Muscle of leg (tissue), 11 donors: ENCODE measurements around the gene REEP6. TPM values are rescaled to one million over a fixed set of nuclear protein-coding genes. Genes with fewer than 3 reads are reported as not detected.

Source experiments
- DNase-seq: peaks from one replicate; pipeline ENCODE4 v3.0.0; 2013
- H3K27ac ChIP-seq: one replicate; pipeline ENCODE4 v1.5.1; 2013; ENCODE audit warnings: mild to moderate bottlenecking, low read length, control low read depth
- H3K27me3 ChIP-seq: one replicate; pipeline ENCODE4 v1.6.1; 2013; ENCODE audit warnings: low read length; ENCODE audit not compliant: control insufficient read depth, insufficient read depth
- H3K36me3 ChIP-seq: one replicate; pipeline ENCODE4 v1.6.1; 2013; ENCODE audit warnings: low read length; ENCODE audit not compliant: control insufficient read depth, insufficient read depth
- H3K4me1 ChIP-seq: one replicate; pipeline ENCODE4 v1.6.1; 2013; ENCODE audit warnings: low read length; ENCODE audit not compliant: control insufficient read depth, insufficient read depth
- H3K4me3 ChIP-seq: one replicate; pipeline ENCODE4 v1.5.1; 2013; ENCODE audit warnings: low read length, control low read depth
- H3K9me3 ChIP-seq: replicated peaks from 2 replicates; pipeline ENCODE4 v1.6.1; 2013; ENCODE audit warnings: low read depth, low read length; ENCODE audit not compliant: control insufficient read depth
- WGBS: methylation state at CpG from one replicate; pipeline ENCODE4 v1.1.5; 2013; ENCODE audit warnings: missing lambda C conversion rate; ENCODE audit not compliant: insufficient coverage; 5-methylcytosine and 5-hydroxymethylcytosine counted together
- polyA plus RNA-seq, 8 donors: library from polyadenylated mRNA; unstranded; fragments of 120-200 nt; gene quantifications; one replicate each; pipeline versions ENCODE4 v1.2.1 to v1.2.3, GENCODE V29; 2013; ENCODE audit warnings: inconsistent platforms in 1 of 8, low replicate concordance in 1 of 8; ENCODE audit not compliant: insufficient read length in 8 of 8, insufficient read depth in 1 of 8
- total RNA-seq: library from RNA; stranded (reverse); fragments of 120-200 nt; gene quantifications from one replicate; pipeline ENCODE4 v1.2.4, GENCODE V29; 2013

The REEP6 gene
- total and polyA plus RNA-seq, 9 donors, result 0.58 to 11.9 (median 1.8) TPM

GRCh38 chr19:1467215-1467489 lies 23.8 kb upstream of the REEP6 start:
- WGBS, result 5% methylated on average over 36 of the region's 36 CpGs
- Histone ChIP-seq H3K36me3 (no peaks in the 10 kb centered on the region), H3K9me3 (no peaks in the 10 kb centered on the region), H3K4me1 (peaks cover 50% of the 10 kb centered on the region), H3K27ac (no peak overlapping the region), H3K27me3 (peaks cover 78% of the 10 kb centered on the region), H3K4me3 (no peak overlapping the region)
- no peak for DNase-seq

- H3K9me3 ChIP-seq, result no peaks in the 10 kb centered on the region
- H3K4me3 ChIP-seq, result no peak overlapping the region
- H3K4me1 ChIP-seq, result peaks cover 52% of the 10 kb centered on the region
- H3K36me3 ChIP-seq, result no peaks in the 10 kb centered on the region
- no peak overlapping the region for H3K27ac ChIP-seq
- peaks cover 83% of the 10 kb centered on the region for H3K27me3 ChIP-seq
- DNase-seq, result no peak
- 1% methylated on average over 92 of the region's 92 CpGs for WGBS
Measured at GRCh38 chr19:1467490-1468273, 23.3 kb upstream of the REEP6 start.

- Histone ChIP-seq H3K4me1 (peaks cover 53% of the 10 kb centered on the region), H3K27me3 (peaks cover 90% of the 10 kb centered on the region), H3K36me3 (no peaks in the 10 kb centered on the region), H3K27ac (no peak overlapping the region), H3K4me3 (no peak overlapping the region), H3K9me3 (no peaks in the 10 kb centered on the region)
- no peak for DNase-seq
- WGBS, result 4% methylated on average over 49 of the region's 49 CpGs
Measured at GRCh38 chr19:1468274-1468820, 22.6 kb upstream of the REEP6 start.

DNA sequence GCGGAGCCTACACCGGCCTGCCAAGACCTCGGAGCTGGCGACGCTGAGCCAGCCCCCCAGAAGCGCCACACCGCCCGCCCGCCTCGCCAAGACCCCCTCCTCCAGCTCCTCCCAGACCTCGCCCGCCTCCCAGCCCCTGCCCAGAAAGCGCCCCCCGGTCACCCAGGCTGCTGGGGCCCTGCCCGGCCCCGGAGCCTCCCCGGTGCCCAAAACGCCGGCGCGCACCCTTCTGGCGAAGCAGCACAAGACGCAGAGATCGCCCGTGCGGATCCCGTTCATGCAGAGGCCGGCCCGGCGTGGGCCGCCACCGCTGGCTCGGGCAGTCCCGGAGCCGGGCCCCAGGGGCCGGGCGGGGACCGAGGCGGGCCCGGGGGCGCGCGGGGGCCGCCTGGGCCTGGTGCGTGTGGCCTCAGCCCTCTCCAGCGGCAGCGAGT lies 22.1 kb upstream of the REEP6 start:
- Histone ChIP-seq H3K36me3 (no peaks in the 10 kb centered on the region), H3K27ac (no peak overlapping the region), H3K4me3 (no peak overlapping the region), H3K4me1 (peaks cover 53% of the 10 kb centered on the region), H3K27me3 (peaks cover 90% of the 10 kb centered on the region), H3K9me3 (no peaks in the 10 kb centered on the region)
- under 1% methylated on average over 47 of the region's 47 CpGs for WGBS
- no peak for DNase-seq

DNA sequence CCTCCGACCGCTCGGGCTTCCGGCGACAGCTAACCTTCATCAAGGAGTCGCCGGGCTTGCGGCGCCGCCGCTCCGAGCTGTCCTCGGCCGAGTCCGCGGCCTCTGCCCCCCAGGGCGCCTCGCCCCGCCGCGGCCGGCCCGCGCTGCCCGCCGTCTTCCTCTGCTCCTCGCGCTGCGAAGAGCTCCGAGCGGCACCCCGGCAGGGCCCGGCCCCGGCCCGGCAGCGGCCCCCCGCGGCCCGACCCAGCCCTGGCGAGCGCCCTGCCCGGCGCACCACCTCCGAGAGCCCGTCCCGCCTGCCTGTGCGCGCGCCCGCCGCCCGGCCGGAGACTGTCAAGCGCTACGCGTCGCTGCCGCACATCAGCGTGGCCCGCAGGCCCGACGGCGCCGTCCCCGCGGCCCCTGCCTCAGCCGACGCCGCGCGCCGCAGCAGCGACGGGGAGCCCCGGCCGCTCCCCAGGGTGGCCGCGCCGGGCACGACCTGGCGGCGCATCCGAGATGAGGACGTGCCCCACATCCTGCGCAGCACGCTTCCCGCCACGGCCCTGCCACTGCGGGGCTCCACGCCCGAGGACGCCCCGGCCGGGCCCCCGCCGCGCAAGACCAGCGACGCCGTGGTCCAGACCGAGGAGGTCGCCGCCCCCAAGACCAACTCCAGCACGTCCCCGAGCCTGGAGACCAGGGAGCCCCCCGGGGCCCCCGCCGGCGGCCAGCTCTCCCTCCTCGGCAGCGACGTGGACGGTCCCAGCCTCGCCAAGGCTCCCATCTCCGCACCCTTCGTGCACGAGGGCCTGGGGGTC lies 21.5 kb upstream of the REEP6 start:
- Histone ChIP-seq H3K27me3 (peaks cover 93% of the 10 kb centered on the region), H3K9me3 (no peaks in the 10 kb centered on the region), H3K4me3 (no peak overlapping the region), H3K4me1 (peaks cover 53% of the 10 kb centered on the region), H3K27ac (no peak overlapping the region), H3K36me3 (peaks cover 1% of the 10 kb centered on the region)
- under 1% methylated on average over 108 of the region's 117 CpGs for WGBS
- no peak for DNase-seq

GRCh38 chr19:1470055-1470304 lies 21.0 kb upstream of the REEP6 start:
- DNase-seq, result no peak
- H3K36me3 ChIP-seq, result peaks cover 6% of the 10 kb centered on the region
- 2% methylated on average over 22 of the region's 22 CpGs for WGBS
- no peak overlapping the region for H3K27ac ChIP-seq
- peaks cover 52% of the 10 kb centered on the region for H3K4me1 ChIP-seq
- peaks cover 92% of the 10 kb centered on the region for H3K27me3 ChIP-seq
- peak overlapping the region; percentile 2 for H3K4me3 ChIP-seq
- H3K9me3 ChIP-seq, result no peaks in the 10 kb centered on the region

- Histone ChIP-seq H3K36me3 (peaks cover 11% of the 10 kb centered on the region), H3K9me3 (no peaks in the 10 kb centered on the region), H3K4me3 (peak overlapping the region; percentile 10), H3K27ac (no peak overlapping the region), H3K4me1 (peaks cover 51% of the 10 kb centered on the region), H3K27me3 (peaks cover 88% of the 10 kb centered on the region)
- DNase-seq, result no peak
- under 1% methylated on average over 56 of the region's 67 CpGs for WGBS
Measured at GRCh38 chr19:1470305-1471009, 20.5 kb upstream of the REEP6 start.

DNA sequence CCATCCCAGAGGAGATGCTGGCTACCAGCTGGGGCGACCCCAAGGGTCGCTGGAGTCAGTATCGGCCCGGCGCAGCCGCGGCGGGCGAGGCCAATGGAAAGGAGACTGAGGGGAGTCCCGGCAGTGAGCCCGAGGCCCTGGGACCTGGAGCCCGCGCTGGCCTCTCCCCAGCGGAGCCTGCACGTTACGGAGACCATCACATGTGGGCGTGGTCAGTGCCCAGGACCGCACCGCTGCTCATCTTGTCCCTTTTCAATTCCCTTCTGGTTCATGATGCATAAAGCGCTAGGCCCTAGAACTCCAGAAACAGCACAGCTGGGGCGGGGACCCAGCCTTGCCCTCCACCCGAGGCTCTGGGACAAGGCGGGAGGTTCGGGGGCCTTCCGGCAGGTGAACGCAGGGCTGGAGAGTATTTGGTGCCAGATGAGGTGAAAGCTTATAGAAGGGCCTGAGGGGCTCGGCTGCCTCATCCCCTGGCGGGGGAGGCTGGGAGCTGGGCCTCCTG lies 19.9 kb upstream of the REEP6 start:
- WGBS, result under 1% methylated on average over 23 of the region's 28 CpGs
- Histone ChIP-seq H3K27me3 (peaks cover 82% of the 10 kb centered on the region), H3K4me1 (peaks cover 48% of the 10 kb centered on the region), H3K9me3 (no peaks in the 10 kb centered on the region), H3K27ac (no peak overlapping the region), H3K36me3 (peaks cover 17% of the 10 kb centered on the region), H3K4me3 (peak overlapping the region; percentile 10)
- DNase-seq, result no peak

DNA sequence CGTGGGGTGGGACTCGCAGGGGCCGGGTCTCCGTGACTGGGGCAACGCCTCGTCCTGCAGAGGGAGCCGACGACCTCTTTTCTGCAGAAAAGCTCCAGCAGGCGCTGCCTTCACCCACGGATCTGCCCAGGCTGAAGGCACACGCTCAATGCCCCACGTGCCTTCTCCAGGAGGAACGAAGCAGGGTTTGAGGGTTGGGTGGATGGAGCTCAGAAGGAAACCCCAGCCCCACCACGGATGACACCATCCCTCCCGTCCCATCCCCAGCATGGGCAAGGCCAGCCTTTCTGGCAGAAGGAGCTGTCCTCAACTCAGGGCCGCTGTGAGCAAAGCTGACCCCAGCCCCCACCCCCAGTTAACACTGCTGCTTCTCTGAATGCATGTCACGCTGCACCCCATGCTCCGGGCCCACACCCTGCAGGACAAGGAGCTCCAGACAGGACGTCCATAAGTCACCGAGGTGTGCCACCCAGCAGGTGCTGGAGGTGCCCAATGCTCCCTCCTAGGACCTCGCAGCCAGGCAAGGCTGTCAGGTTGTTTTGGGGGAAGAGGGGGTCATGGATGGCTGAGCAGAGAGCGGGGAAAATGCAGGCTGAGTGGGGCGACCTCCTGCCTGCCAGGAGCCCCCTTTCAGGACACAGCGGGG lies 19.3 kb upstream of the REEP6 start:
- no peak overlapping the region for H3K4me3 ChIP-seq
- peaks cover 45% of the 10 kb centered on the region for H3K4me1 ChIP-seq
- peaks cover 19% of the 10 kb centered on the region for H3K36me3 ChIP-seq
- no peak overlapping the region for H3K27ac ChIP-seq
- 29% methylated on average over 18 of the region's 24 CpGs for WGBS
- peaks cover 77% of the 10 kb centered on the region for H3K27me3 ChIP-seq
- no peak for DNase-seq
- no peaks in the 10 kb centered on the region for H3K9me3 ChIP-seq
